CD4-positive, alpha-beta memory T cell (primary cell): ENCODE data around the gene IGF2BP2. TPM values are rescaled to one million over a fixed set of nuclear protein-coding genes. Genes with fewer than 3 reads are reported as not detected.
"Not testable (repeated sequence)": the region's sequence is repeated elsewhere in the genome, so short reads cannot be mapped to it uniquely, and the experiment has no call there.

Experiments used
- CTCF ChIA-PET: fragments of 350-600 bp; sonication (Branson Sonifier 250); formaldehyde crosslinking; loops from one replicate; lab custom pipeline; 2021; ENCODE audit warnings: inconsistent platforms; ENCODE audit not compliant: partially characterized antibody; lab: Charles Lee
- POLR2A ChIA-PET: fragments of 350-600 bp; sonication (Branson Sonifier 250); formaldehyde crosslinking; loops from one replicate; lab custom pipeline; 2021; ENCODE audit not compliant: partially characterized antibody; lab: Charles Lee
- DNase-seq, 5 donors: peaks; one replicate each; pipeline versions ENCODE4 v3.0.0 to v3.0.0-alpha.2; 2020 to 2022; ENCODE audit warnings: mixed read lengths in 1 of 5
- H3K27ac ChIP-seq: one replicate; pipeline ENCODE4 v1.7.0; 2013; ENCODE audit warnings: low read depth, low read length
- H3K27me3 ChIP-seq: 2 replicates; pipeline ENCODE4 v1.7.0; 2013; ENCODE audit warnings: mild to moderate bottlenecking, low read length, moderate library complexity; ENCODE audit not compliant: insufficient read depth
- H3K36me3 ChIP-seq: 2 replicates; pipeline ENCODE4 v1.7.0; 2013; ENCODE audit warnings: mild to moderate bottlenecking, low read length, moderate library complexity; ENCODE audit not compliant: insufficient read depth
- H3K4me1 ChIP-seq: 2 replicates; pipeline ENCODE4 v1.7.0; 2013; ENCODE audit warnings: mild to moderate bottlenecking, low read length, moderate library complexity; ENCODE audit not compliant: insufficient read depth
- H3K4me3 ChIP-seq, 2 donors: one replicate each; pipeline ENCODE4 v1.7.0; 2013; ENCODE audit warnings: low read length in 2 of 2, mild to moderate bottlenecking in 1 of 2
- H3K9me3 ChIP-seq, 2 donors: one replicate each; pipeline ENCODE4 v1.7.0; 2013; ENCODE audit warnings: low read length in 2 of 2, control low read depth in 1 of 2; ENCODE audit not compliant: control insufficient read depth in 1 of 2
- H3K27ac Mint-ChIP-seq, 7 donors: one replicate each; pipeline ENCODE4 v1.8.0; 2020 to 2021; ENCODE audit warnings: mixed read lengths in 7 of 7, mild to moderate bottlenecking in 6 of 7, inconsistent platforms in 3 of 7, moderate library complexity in 3 of 7
- H3K27me3 Mint-ChIP-seq, 2 donors: one replicate each; pipeline ENCODE4 v1.8.0; 2020 to 2021; ENCODE audit warnings: mixed read lengths in 2 of 2
- H3K36me3 Mint-ChIP-seq, 2 donors: one replicate each; pipeline ENCODE4 v1.8.0; 2020 to 2021; ENCODE audit warnings: mixed read lengths in 2 of 2, inconsistent platforms in 1 of 2, mild to moderate bottlenecking in 1 of 2
- H3K4me1 Mint-ChIP-seq, 4 donors: one replicate each; pipeline ENCODE4 v1.8.0; 2020 to 2021; ENCODE audit warnings: mixed read lengths in 4 of 4, mild to moderate bottlenecking in 1 of 4
- H3K4me3 Mint-ChIP-seq, 8 donors: one replicate each; pipeline ENCODE4 v1.8.0; 2020 to 2021; ENCODE audit warnings: mixed read lengths in 8 of 8, mild to moderate bottlenecking in 7 of 8, moderate library complexity in 6 of 8, inconsistent platforms in 3 of 8
- H3K9me3 Mint-ChIP-seq, 8 donors: one replicate each; pipeline ENCODE4 v1.8.0; 2020 to 2021; ENCODE audit warnings: mixed read lengths in 8 of 8, mild to moderate bottlenecking in 5 of 8, inconsistent platforms in 3 of 8, moderate library complexity in 1 of 8
- intact Hi-C: fragments of 100-400 bp; cut with micrococcal nuclease; formaldehyde crosslinking; loops from one replicate; pipeline ENCODE4 v1.15.1; 2023
- polyA plus RNA-seq, 2 donors: library from polyadenylated mRNA; unstranded; fragments of 300-500 nt; fragmentation: Illumina TruSeq; gene quantifications; one replicate each; pipeline ENCODE4 v1.2.3, GENCODE V29; 2021
- total RNA-seq, 2 experiments: library from RNA; stranded (reverse); gene quantifications; one replicate each; pipeline ENCODE4 v1.2.3, GENCODE V29; 2021

Gene IGF2BP2
- total and polyA plus RNA-seq, 4 experiments from 2014 or later: not detected

DNA sequence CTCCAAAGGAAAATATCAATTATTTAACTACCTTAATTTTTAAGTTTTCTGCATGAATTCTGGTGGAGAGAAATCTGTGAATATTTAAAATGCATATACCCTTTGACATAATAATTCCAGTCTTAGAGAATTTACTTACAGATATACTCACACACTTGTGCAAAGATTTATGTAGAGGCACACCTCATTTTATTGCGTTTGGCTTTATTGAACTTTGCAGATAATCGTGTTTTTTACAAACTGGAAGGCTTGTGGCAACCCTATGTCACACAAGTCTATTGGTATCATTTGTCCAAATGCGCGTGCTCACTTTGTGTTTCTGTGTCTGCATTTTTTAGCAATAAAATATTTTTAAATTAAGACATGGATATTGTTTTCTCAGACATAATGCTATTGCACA is 157.3 kb downstream of the IGF2BP2 start:
- no peak for DNase-seq
- Histone ChIP-seq H3K27ac (no peak overlapping the region), H3K27me3 (no peaks in the 10 kb centered on the region), H3K36me3 (no peaks in the 10 kb centered on the region), H3K4me3 (no peak overlapping the region), H3K9me3 (no peaks in the 10 kb centered on the region), H3K4me1 (no peaks in the 10 kb centered on the region)
- Mint-ChIP-seq H3K9me3 (no peaks in the 10 kb centered on the region), H3K36me3 (no peaks in the 10 kb centered on the region), H3K27me3 (peaks cover 8 to 12% of the 10 kb centered on the region in 2 donors), H3K4me3 (no peak overlapping the region), H3K27ac (no peak overlapping the region), H3K4me1 (no peaks in the 10 kb centered on the region)
- intact Hi-C loops: no loop called here
- CTCF ChIA-PET: no interaction called here
- POLR2A ChIA-PET: no interaction called here

DNA sequence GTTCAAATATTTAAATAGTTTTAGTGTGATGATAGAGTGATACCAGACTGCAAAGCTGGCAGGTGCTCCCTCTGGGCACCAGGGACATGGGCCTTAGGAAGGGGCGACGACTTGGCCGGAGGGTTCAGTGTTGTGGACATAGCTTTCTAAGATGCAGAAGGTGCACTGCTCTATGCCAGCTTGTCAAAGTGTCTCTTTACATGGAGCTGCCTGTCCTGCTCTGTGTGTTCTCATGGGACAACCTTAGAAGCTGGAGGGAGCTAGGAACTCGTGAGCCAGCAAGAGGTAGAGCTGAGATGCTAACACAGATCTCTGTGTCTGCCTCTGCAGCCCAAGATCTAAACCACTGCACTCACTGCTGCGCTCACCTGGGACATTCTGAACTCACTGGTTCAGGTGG is 160.9 kb downstream of the IGF2BP2 start:
- H3K4me1 Mint-ChIP-seq: peaks cover 0 to 1% (median 0%) of the 10 kb centered on the region in 4 donors
- no peak overlapping the region for H3K27ac ChIP-seq
- no peak overlapping the region for H3K27ac Mint-ChIP-seq
- no peak for DNase-seq
- H3K4me3 Mint-ChIP-seq: no peak overlapping the region
- ChIA-PET CTCF (interaction anchor here (1.0 kb wide), 2 partner anchors 10 to 21 kb away, joined by 4 read pairs; no protein-coding TSS in a partner anchor), POLR2A (no interaction called here)
- intact Hi-C loops: no loop called here
- no peaks in the 10 kb centered on the region for H3K36me3 Mint-ChIP-seq
- no peaks in the 10 kb centered on the region for H3K36me3 ChIP-seq
- no peaks in the 10 kb centered on the region for H3K9me3 ChIP-seq
- no peak overlapping the region for H3K4me3 ChIP-seq
- H3K27me3 ChIP-seq: no peaks in the 10 kb centered on the region
- H3K27me3 Mint-ChIP-seq: peaks cover 13 to 15% of the 10 kb centered on the region in 2 donors
- no peaks in the 10 kb centered on the region for H3K9me3 Mint-ChIP-seq
- H3K4me1 ChIP-seq: no peaks in the 10 kb centered on the region

- intact Hi-C loops: no loop called here
- ChIA-PET POLR2A (no interaction called here), CTCF (interaction anchor here (1.1 to 5.0 kb wide), 3 partner anchors 12 to 232 kb away, joined by 3 to 54 read pairs (median 34); no protein-coding TSS in a partner anchor)
- no peak for DNase-seq
- peaks cover 0 to 1% (median 0%) of the 10 kb centered on the region in 4 donors for H3K4me1 Mint-ChIP-seq
- H3K4me3 Mint-ChIP-seq: no peak overlapping the region
- Histone ChIP-seq H3K27ac (no peak overlapping the region), H3K4me1 (no peaks in the 10 kb centered on the region), H3K4me3 (no peak overlapping the region), H3K9me3 (no peaks in the 10 kb centered on the region), H3K36me3 (no peaks in the 10 kb centered on the region), H3K27me3 (no peaks in the 10 kb centered on the region)
- H3K27me3 Mint-ChIP-seq: peaks cover 13 to 15% of the 10 kb centered on the region in 2 donors
- no peak overlapping the region for H3K27ac Mint-ChIP-seq
- no peaks in the 10 kb centered on the region for H3K9me3 Mint-ChIP-seq
- no peaks in the 10 kb centered on the region for H3K36me3 Mint-ChIP-seq
Observed at GRCh38 chr3:185661772-185662171, 163.1 kb downstream of the IGF2BP2 start.

GRCh38 chr3:185661296-185661695 is 163.5 kb downstream of the IGF2BP2 start:
- H3K9me3 ChIP-seq, H3K4me3 ChIP-seq, intact Hi-C loops, POLR2A ChIA-PET, H3K36me3 ChIP-seq, H3K27me3 ChIP-seq, DNase-seq, H3K4me1 ChIP-seq, H3K27ac ChIP-seq, H3K27ac Mint-ChIP-seq, H3K9me3 Mint-ChIP-seq, H3K36me3 Mint-ChIP-seq, H3K4me3 Mint-ChIP-seq, H3K4me1 Mint-ChIP-seq: not testable (repeated sequence)
- CTCF ChIA-PET: interaction anchor here (0.5 to 5.0 kb wide), 9 partner anchors 9 to 955 kb away, joined by 3 to 54 read pairs (median 4); no protein-coding TSS in a partner anchor
- peaks cover 13 to 15% of the 10 kb centered on the region in 2 donors for H3K27me3 Mint-ChIP-seq

- H3K27ac Mint-ChIP-seq: no peak overlapping the region
- peaks cover 13 to 15% of the 10 kb centered on the region in 2 donors for H3K27me3 Mint-ChIP-seq
- no peaks in the 10 kb centered on the region for H3K27me3 ChIP-seq
- intact Hi-C loops: loop anchor here (1.0 kb wide), 1 partner anchor 108 kb away; no protein-coding TSS in a partner anchor
- peak; percentile 43 to 56 (median 52) for DNase-seq
- peak overlapping the region in 2 of 8 donors; percentile 17 to 22 for H3K4me3 Mint-ChIP-seq
- no peaks in the 10 kb centered on the region for H3K36me3 Mint-ChIP-seq
- H3K4me3 ChIP-seq: no peak overlapping the region
- ChIA-PET CTCF (interaction anchor here (0.7 to 5.0 kb wide), 19 partner anchors 8 to 956 kb away, joined by 3 to 54 read pairs (median 4); partner anchors contain the start of gene SENP2), POLR2A (no interaction called here)
- H3K4me1 Mint-ChIP-seq: peaks cover 0 to 1% (median 0%) of the 10 kb centered on the region in 4 donors
- H3K4me1 ChIP-seq: no peaks in the 10 kb centered on the region
- no peaks in the 10 kb centered on the region for H3K9me3 ChIP-seq
- H3K36me3 ChIP-seq: no peaks in the 10 kb centered on the region
- H3K27ac ChIP-seq: no peak overlapping the region
- H3K9me3 Mint-ChIP-seq: no peaks in the 10 kb centered on the region
Observed at GRCh38 chr3:185659942-185660921, 164.6 kb downstream of the IGF2BP2 start.

GRCh38 chr3:185658943-185659342 is 165.9 kb downstream of the IGF2BP2 start:
- Histone ChIP-seq H3K4me1 (no peaks in the 10 kb centered on the region), H3K27me3 (no peaks in the 10 kb centered on the region), H3K27ac (no peak overlapping the region), H3K36me3 (no peaks in the 10 kb centered on the region), H3K4me3 (no peak overlapping the region), H3K9me3 (no peaks in the 10 kb centered on the region)
- no peak overlapping the region for H3K4me3 Mint-ChIP-seq
- H3K36me3 Mint-ChIP-seq: no peaks in the 10 kb centered on the region
- H3K27me3 Mint-ChIP-seq: peaks cover 8 to 11% of the 10 kb centered on the region in 2 donors
- H3K4me1 Mint-ChIP-seq: peaks cover 0 to 1% (median 0%) of the 10 kb centered on the region in 4 donors
- intact Hi-C loops: no loop called here
- CTCF ChIA-PET: interaction anchor here (0.8 to 5.0 kb wide), 5 partner anchors 9 to 121 kb away, joined by 3 to 54 read pairs (median 4); no protein-coding TSS in a partner anchor
- POLR2A ChIA-PET: no interaction called here
- H3K27ac Mint-ChIP-seq: no peak overlapping the region
- DNase-seq: no peak
- H3K9me3 Mint-ChIP-seq: no peaks in the 10 kb centered on the region

GRCh38 chr3:185658504-185658912 is 166.3 kb downstream of the IGF2BP2 start:
- ChIA-PET CTCF (interaction anchor here (0.8 to 5.0 kb wide), 5 partner anchors 9 to 120 kb away, joined by 3 to 54 read pairs (median 4); no protein-coding TSS in a partner anchor), POLR2A (no interaction called here)
- Mint-ChIP-seq H3K4me1 (peaks cover 0 to 1% (median 0%) of the 10 kb centered on the region in 4 donors), H3K36me3 (no peaks in the 10 kb centered on the region), H3K27me3 (peaks cover 7 to 11% of the 10 kb centered on the region in 2 donors), H3K9me3 (no peaks in the 10 kb centered on the region), H3K4me3 (no peak overlapping the region), H3K27ac (no peak overlapping the region)
- intact Hi-C loops: no loop called here
- Histone ChIP-seq H3K27me3 (no peaks in the 10 kb centered on the region), H3K27ac (no peak overlapping the region), H3K9me3 (no peaks in the 10 kb centered on the region), H3K36me3 (no peaks in the 10 kb centered on the region), H3K4me1 (no peaks in the 10 kb centered on the region), H3K4me3 (no peak overlapping the region)
- no peak for DNase-seq
